Measurements from ENCODE around the gene PRX. TPM values are rescaled to one million over a fixed set of nuclear protein-coding genes. Genes with fewer than 3 reads are reported as not detected.

Gene PRX
- total RNA-seq, 1 experiment from 2014 or later, result 2.5 TPM

GRCh38 chr19:40360708-40361241 lies 52.4 kb downstream of the PRX start:
- intact Hi-C loops (cut with micrococcal nuclease; ENCODE audit: unreplicated experiment), result no loop called here
- TF ChIP-seq CTCF (conservative IDR thresholded peaks at IDR 0.05; ENCODE audit: low read depth, low read length) (no peak), EZH2 (IDR thresholded peaks at IDR 0.05; ENCODE audit: borderline replicate concordance, low read depth, low read length, poor library complexity, severe bottlenecking) (no peak)
- H3K36me3 ChIP-seq (ENCODE audit: insufficient read depth, low read length, poor library complexity, severe bottlenecking), result no peaks in the 10 kb centered on the region
- no peaks in the 10 kb centered on the region for H3K9me3 ChIP-seq (ENCODE audit: low read depth, low read length, poor library complexity, severe bottlenecking)
- no peak overlapping the region for H3K4me3 ChIP-seq (ENCODE audit: low read depth, low read length, poor library complexity, severe bottlenecking)
- H3K27ac ChIP-seq (ENCODE audit: low read depth, low read length, poor library complexity, severe bottlenecking), result no peak overlapping the region
- ChIA-PET POLR2A (ENCODE audit: low non-redundant PET) (no interaction called here), CTCF (no interaction called here)
- BruUV-seq (replicated peaks), result no TSS peak
- no peak for DNase-seq (ENCODE audit: low spot score)
- H3K4me1 ChIP-seq (ENCODE audit: insufficient read depth, low read length, poor library complexity, severe bottlenecking), result no peaks in the 10 kb centered on the region
- H3K27me3 ChIP-seq (replicated peaks; ENCODE audit: insufficient read depth, low read depth, low read length, poor library complexity), result no peaks in the 10 kb centered on the region

DNA sequence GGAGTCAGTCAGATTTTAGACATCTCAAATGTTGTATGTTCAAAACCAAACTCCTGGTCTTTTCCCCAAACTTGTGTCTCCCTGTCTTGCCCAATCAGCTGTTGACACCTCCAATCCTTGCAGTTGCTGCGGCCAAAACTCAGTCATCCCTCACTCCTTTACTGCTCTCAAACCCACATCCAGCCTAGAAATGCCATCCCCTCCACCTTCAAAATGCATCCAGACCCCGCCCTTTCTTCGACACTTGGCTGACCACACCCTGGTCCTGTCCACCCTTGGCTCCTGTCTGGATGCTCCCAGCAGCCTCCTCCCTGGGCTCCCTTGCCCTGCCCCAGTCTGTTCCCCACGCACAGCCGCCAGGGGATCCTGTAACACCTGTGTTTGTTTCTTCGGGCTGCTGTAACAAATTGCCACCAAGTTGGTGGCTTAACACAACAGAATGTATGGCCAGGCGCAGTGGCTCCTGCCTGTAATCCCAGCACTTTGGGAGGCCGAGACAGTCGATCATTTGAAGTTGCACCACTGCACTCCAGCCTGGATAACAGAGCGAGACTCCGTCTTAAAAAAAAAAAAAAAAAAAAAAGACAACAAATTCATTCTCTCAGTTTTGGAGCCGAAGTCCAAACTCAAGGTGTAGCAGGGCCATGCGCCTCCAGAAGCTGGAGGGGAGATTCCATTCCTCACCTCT lies 53.0 kb downstream of the PRX start:
- Histone ChIP-seq H3K27me3 (replicated peaks; ENCODE audit: insufficient read depth, low read depth, low read length, poor library complexity) (no peaks in the 10 kb centered on the region), H3K36me3 (ENCODE audit: insufficient read depth, low read length, poor library complexity, severe bottlenecking) (no peaks in the 10 kb centered on the region), H3K4me1 (ENCODE audit: insufficient read depth, low read length, poor library complexity, severe bottlenecking) (no peaks in the 10 kb centered on the region), H3K9me3 (ENCODE audit: low read depth, low read length, poor library complexity, severe bottlenecking) (no peaks in the 10 kb centered on the region), H3K27ac (ENCODE audit: low read depth, low read length, poor library complexity, severe bottlenecking) (no peak overlapping the region), H3K4me3 (ENCODE audit: low read depth, low read length, poor library complexity, severe bottlenecking) (no peak overlapping the region)
- ChIA-PET POLR2A (ENCODE audit: low non-redundant PET) (no interaction called here), CTCF (no interaction called here)
- TF ChIP-seq EZH2 (IDR thresholded peaks at IDR 0.05; ENCODE audit: borderline replicate concordance, low read depth, low read length, poor library complexity, severe bottlenecking) (no peak), CTCF (conservative IDR thresholded peaks at IDR 0.05; ENCODE audit: low read depth, low read length) (no peak)
- no peak for DNase-seq (ENCODE audit: low spot score)
- intact Hi-C loops (cut with micrococcal nuclease; ENCODE audit: unreplicated experiment), result no loop called here
- no TSS peak for BruUV-seq (replicated peaks)

DNA sequence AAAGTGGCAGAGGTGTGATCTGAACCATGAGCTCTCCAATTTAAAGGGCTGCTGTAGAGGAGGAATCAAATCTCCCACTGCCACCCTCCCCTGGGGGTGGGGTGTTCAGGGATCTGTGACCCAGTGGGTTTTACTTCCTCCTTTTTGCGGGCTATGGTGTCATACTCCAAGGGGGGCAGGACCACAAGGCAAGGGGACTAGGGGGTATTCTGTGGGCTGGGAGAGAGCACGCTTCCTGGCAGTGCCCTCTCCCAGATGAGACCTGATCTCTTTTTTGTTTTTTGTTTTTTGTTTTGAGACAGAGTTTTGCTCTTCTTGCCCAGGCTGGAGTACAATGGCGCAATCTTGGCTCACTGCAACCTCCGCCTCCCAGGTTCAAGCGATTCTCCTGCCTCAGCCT lies 54.4 kb downstream of the PRX start:
- ChIA-PET POLR2A (ENCODE audit: low non-redundant PET) (no interaction called here), CTCF (no interaction called here)
- H3K4me1 ChIP-seq (ENCODE audit: insufficient read depth, low read length, poor library complexity, severe bottlenecking), result no peaks in the 10 kb centered on the region
- no TSS peak for BruUV-seq (replicated peaks)
- no peaks in the 10 kb centered on the region for H3K27me3 ChIP-seq (replicated peaks; ENCODE audit: insufficient read depth, low read depth, low read length, poor library complexity)
- no peak overlapping the region for H3K27ac ChIP-seq (ENCODE audit: low read depth, low read length, poor library complexity, severe bottlenecking)
- no peaks in the 10 kb centered on the region for H3K36me3 ChIP-seq (ENCODE audit: insufficient read depth, low read length, poor library complexity, severe bottlenecking)
- no peak for TF ChIP-seq EZH2 (IDR thresholded peaks at IDR 0.05; ENCODE audit: borderline replicate concordance, low read depth, low read length, poor library complexity, severe bottlenecking)
- no peak for TF ChIP-seq CTCF (conservative IDR thresholded peaks at IDR 0.05; ENCODE audit: low read depth, low read length)
- H3K9me3 ChIP-seq (ENCODE audit: low read depth, low read length, poor library complexity, severe bottlenecking), result no peaks in the 10 kb centered on the region
- intact Hi-C loops (cut with micrococcal nuclease; ENCODE audit: unreplicated experiment), result no loop called here
- no peak for DNase-seq (ENCODE audit: low spot score)
- H3K4me3 ChIP-seq (ENCODE audit: low read depth, low read length, poor library complexity, severe bottlenecking), result no peak overlapping the region
